Parathyroid adenoma (tissue), 2 donors: ENCODE measurements around the gene ITPR1.

Experiments used
- H2AFZ ChIP-seq: fragments of 300-600 bp; sonication (generic); one replicate; pipeline ENCODE4 v1.7.0; 2017; ENCODE audit warnings: antibody characterized with exemption, mild to moderate bottlenecking
- H3K27ac ChIP-seq: fragments of 300-600 bp; sonication (generic); one replicate; pipeline ENCODE4 v1.7.0; 2017
- H3K27me3 ChIP-seq: fragments of 300-600 bp; sonication (generic); one replicate; pipeline ENCODE4 v1.7.0; 2017; ENCODE audit warnings: low read length; ENCODE audit not compliant: control insufficient read depth, insufficient read depth
- H3K36me3 ChIP-seq: fragments of 300-600 bp; sonication (generic); one replicate; pipeline ENCODE4 v1.7.0; 2017; ENCODE audit warnings: low read length; ENCODE audit not compliant: control insufficient read depth, insufficient read depth
- H3K4me1 ChIP-seq: fragments of 300-600 bp; sonication (generic); one replicate; pipeline ENCODE4 v1.7.0; 2017; ENCODE audit warnings: control low read depth
- H3K4me2 ChIP-seq: fragments of 300-600 bp; sonication (generic); one replicate; pipeline ENCODE4 v1.7.0; 2017; ENCODE audit warnings: low read length
- H3K4me3 ChIP-seq: fragments of 300-600 bp; sonication (generic); one replicate; pipeline ENCODE4 v1.7.0; 2017; ENCODE audit warnings: low read depth, low read length
- H3K79me2 ChIP-seq: fragments of 300-600 bp; sonication (generic); one replicate; pipeline ENCODE4 v1.7.0; 2017; ENCODE audit warnings: control low read depth
- H3K9ac ChIP-seq: fragments of 300-600 bp; sonication (generic); one replicate; pipeline ENCODE4 v1.7.0; 2017; ENCODE audit warnings: mild to moderate bottlenecking
- H3K9me3 ChIP-seq: fragments of 300-600 bp; sonication (generic); one replicate; pipeline ENCODE4 v1.7.0; 2017; ENCODE audit warnings: low read length; ENCODE audit not compliant: control insufficient read depth
- CTCF ChIP-seq: fragments of 300-600 bp; sonication (generic); IDR thresholded peaks from one replicate; pipeline ENCODE4 v1.7.0; 2017; ENCODE audit warnings: antibody characterized with exemption, mild to moderate bottlenecking
- donor health status: primary hyperparathyroidism.

ITPR1 gene

GRCh38 chr3:4613366-4613765, 120.2 kb downstream of the ITPR1 start:
- Histone ChIP-seq H3K9me3 (no peaks in the 10 kb centered on the region), H2AFZ (no peak overlapping the region), H3K9ac (no peak overlapping the region), H3K4me3 (no peak overlapping the region), H3K27ac (no peak overlapping the region), H3K4me2 (no peak overlapping the region), H3K79me2 (peaks cover 24% of the 10 kb centered on the region), H3K36me3 (no peaks in the 10 kb centered on the region), H3K27me3 (no peaks in the 10 kb centered on the region), H3K4me1 (peaks cover 3% of the 10 kb centered on the region)
- no peak for TF ChIP-seq CTCF

DNA sequence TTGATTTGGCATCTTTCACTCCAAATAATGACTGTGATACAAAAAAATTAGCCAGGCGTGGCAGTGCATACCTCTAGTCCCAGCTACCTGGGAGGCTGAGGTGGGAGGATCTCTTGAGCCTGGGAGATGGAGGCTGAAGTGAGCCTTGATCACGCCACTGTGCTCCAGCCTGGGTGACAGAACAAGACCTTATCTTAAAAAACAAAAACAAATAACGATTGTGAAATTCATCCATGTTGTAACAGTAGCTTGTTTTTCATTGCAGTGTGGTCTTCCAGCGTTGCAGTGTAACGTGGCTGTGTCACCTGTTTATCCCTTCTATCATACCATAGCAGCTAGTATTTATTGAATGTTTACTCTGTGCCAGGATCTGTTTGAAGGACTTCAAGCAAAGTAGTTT, 120.9 kb downstream of the ITPR1 start:
- TF ChIP-seq CTCF = no peak
- Histone ChIP-seq H3K4me3 (no peak overlapping the region), H3K9me3 (no peaks in the 10 kb centered on the region), H2AFZ (no peak overlapping the region), H3K27me3 (no peaks in the 10 kb centered on the region), H3K79me2 (peaks cover 23% of the 10 kb centered on the region), H3K4me1 (peaks cover 3% of the 10 kb centered on the region), H3K36me3 (no peaks in the 10 kb centered on the region), H3K27ac (no peak overlapping the region), H3K9ac (no peak overlapping the region), H3K4me2 (no peak overlapping the region)

GRCh38 chr3:4614927-4615326, 121.8 kb downstream of the ITPR1 start:
- no peak overlapping the region for H3K9ac ChIP-seq
- H3K4me3 ChIP-seq = no peak overlapping the region
- peaks cover 3% of the 10 kb centered on the region for H3K4me1 ChIP-seq
- no peaks in the 10 kb centered on the region for H3K36me3 ChIP-seq
- peaks cover 19% of the 10 kb centered on the region for H3K79me2 ChIP-seq
- no peak for TF ChIP-seq CTCF
- H3K9me3 ChIP-seq = no peaks in the 10 kb centered on the region
- H3K4me2 ChIP-seq = no peak overlapping the region
- H3K27ac ChIP-seq = no peak overlapping the region
- H2AFZ ChIP-seq = no peak overlapping the region
- H3K27me3 ChIP-seq = no peaks in the 10 kb centered on the region

DNA sequence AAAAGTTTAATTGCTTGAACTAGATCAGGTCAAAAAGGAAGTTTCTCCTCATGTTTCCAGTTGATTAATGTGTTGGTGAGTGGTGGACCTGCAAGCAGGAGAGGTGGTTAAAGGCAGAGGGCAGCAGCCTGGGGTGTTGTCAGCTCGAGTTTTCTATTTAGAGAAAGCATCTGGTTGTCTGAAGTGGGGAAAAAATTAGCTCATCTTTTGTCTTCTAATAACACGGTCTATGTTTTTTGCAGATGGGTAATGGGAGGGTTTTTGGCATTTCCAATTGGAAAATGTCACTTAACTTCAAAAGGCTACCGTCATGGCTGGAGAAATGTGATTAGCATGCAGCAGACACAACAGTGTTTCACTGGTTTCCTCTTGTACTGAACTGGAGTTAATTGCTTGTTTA, 122.6 kb downstream of the ITPR1 start:
- Histone ChIP-seq H3K27me3 (no peaks in the 10 kb centered on the region), H3K36me3 (no peaks in the 10 kb centered on the region), H3K9ac (no peak overlapping the region), H3K4me2 (no peak overlapping the region), H3K4me3 (no peak overlapping the region), H2AFZ (no peak overlapping the region), H3K79me2 (peaks cover 19% of the 10 kb centered on the region), H3K9me3 (no peaks in the 10 kb centered on the region), H3K4me1 (peaks cover 3% of the 10 kb centered on the region), H3K27ac (no peak overlapping the region)
- TF ChIP-seq CTCF = no peak

DNA sequence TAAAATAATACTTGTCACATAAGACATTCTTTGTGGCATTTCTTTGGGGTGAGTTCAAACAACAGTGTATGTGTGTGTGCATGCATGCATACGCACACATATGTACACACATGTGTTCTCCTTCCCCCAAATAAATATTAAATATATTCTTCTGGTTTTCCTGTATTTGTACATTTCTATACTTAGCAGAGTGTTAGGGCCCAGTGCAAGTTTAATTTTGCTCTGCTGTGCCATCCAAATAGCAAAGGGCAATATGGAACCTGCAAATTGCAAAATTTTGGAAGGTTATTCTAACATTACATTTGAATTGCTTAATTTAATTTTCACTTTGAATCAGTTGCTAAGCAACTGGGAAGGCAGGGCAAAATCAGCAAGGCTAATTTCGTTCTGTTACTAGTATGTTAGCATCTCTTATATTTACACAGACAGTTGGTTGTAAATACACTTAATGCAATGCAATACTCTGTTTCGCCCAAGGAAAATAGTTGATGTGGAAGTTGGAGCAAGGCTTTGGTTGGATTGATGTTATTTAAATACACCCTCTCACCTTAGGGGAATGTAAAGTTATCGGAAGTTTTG, 130.4 kb downstream of the ITPR1 start:
- Histone ChIP-seq H3K9me3 (no peaks in the 10 kb centered on the region), H2AFZ (no peak overlapping the region), H3K9ac (no peak overlapping the region), H3K36me3 (no peaks in the 10 kb centered on the region), H3K27me3 (no peaks in the 10 kb centered on the region), H3K4me3 (no peak overlapping the region), H3K27ac (no peak overlapping the region), H3K4me1 (no peaks in the 10 kb centered on the region), H3K4me2 (no peak overlapping the region), H3K79me2 (no peaks in the 10 kb centered on the region)
- no peak for TF ChIP-seq CTCF
